ENCODE measurements around the gene ZC3HAV1L.
A peak's percentile ranks its signal among the peaks of the same experiment; 100 is the strongest.
"Not testable (repeated sequence)": the region's sequence is repeated elsewhere in the genome, so short reads cannot be mapped to it uniquely, and the experiment has no call there.

The ZC3HAV1L gene

GRCh38 chr7:139035586-139036353 lies at the start of gene ZC3HAV1L:
TSS of gene ZC3HAV1L (minus strand) at chr7:139036042. CDS start at chr7:139036017, 25 bp downstream.
- TF ChIP-seq POLR2AphosphoS5 (IDR thresholded peaks at IDR 0.05; ENCODE audit: borderline replicate concordance, low read depth, low read length) = peak; percentile 91
- no peak for TF ChIP-seq FOXP2 (optimal IDR thresholded peaks at IDR 0.05; ENCODE audit: control extremely low read depth, extremely low read length, insufficient read depth)
- H3K4me3 ChIP-seq = peak within 1 kb of the TSS; percentile 95
- H3K9ac ChIP-seq (ENCODE audit: insufficient read length) = peak within 1 kb of the TSS; percentile 91
- 0 out of 2 replicates have a peak within 1 kb of the TSS, but pooled peaks have one; percentile 19 for H3K27ac ChIP-seq
- H3K9me3 ChIP-seq (ENCODE audit: low read depth, low read length) = no peaks in the 10 kb centered on the region
- DNase-seq (ENCODE audit: low read depth, low spot score) = no peak
- peaks cover 36% of the 10 kb centered on the region for H3K36me3 ChIP-seq (ENCODE audit: insufficient read depth, low read length)

GRCh38 chr7:139084709-139085108 lies 48.9 kb upstream of the ZC3HAV1L start:
- Histone ChIP-seq H3K4me3 (no peak overlapping the region), H3K36me3 (ENCODE audit: insufficient read depth, low read length) (no peaks in the 10 kb centered on the region; the same call in 1 of the 2 replicates), H3K9ac (ENCODE audit: insufficient read length) (no peak overlapping the region), H3K9me3 (ENCODE audit: low read depth, low read length) (no peaks in the 10 kb centered on the region), H3K27ac (no peak overlapping the region)
- TF ChIP-seq FOXP2 (optimal IDR thresholded peaks at IDR 0.05; ENCODE audit: control extremely low read depth, extremely low read length, insufficient read depth) (no peak), EZH2 (IDR thresholded peaks at IDR 0.05) (no peak), POLR2AphosphoS5 (IDR thresholded peaks at IDR 0.05; ENCODE audit: borderline replicate concordance, low read depth, low read length) (no peak)
- no peak for DNase-seq (ENCODE audit: low read depth, low spot score)

GRCh38 chr7:139081584-139081983 lies 45.7 kb upstream of the ZC3HAV1L start:
- H3K36me3 ChIP-seq (ENCODE audit: insufficient read depth, low read length) = no peaks in the 10 kb centered on the region
- TF ChIP-seq FOXP2 (optimal IDR thresholded peaks at IDR 0.05; ENCODE audit: control extremely low read depth, extremely low read length, insufficient read depth) (no peak), EZH2 (IDR thresholded peaks at IDR 0.05) (no peak)
- H3K9ac ChIP-seq (ENCODE audit: insufficient read length) = no peak overlapping the region
- H3K4me3 ChIP-seq = no peak overlapping the region
- no peaks in the 10 kb centered on the region for H3K9me3 ChIP-seq (ENCODE audit: low read depth, low read length)
- H3K27ac ChIP-seq = no peak overlapping the region
- DNase-seq (ENCODE audit: low read depth, low spot score) = no peak

- H3K9me3 ChIP-seq (ENCODE audit: low read depth, low read length) = no peaks in the 10 kb centered on the region
- no peak for DNase-seq (ENCODE audit: low read depth, low spot score)
- no peaks in the 10 kb centered on the region for H3K36me3 ChIP-seq (ENCODE audit: insufficient read depth, low read length)
- TF ChIP-seq FOXP2 (optimal IDR thresholded peaks at IDR 0.05; ENCODE audit: control extremely low read depth, extremely low read length, insufficient read depth) = no peak
- no peak for TF ChIP-seq POLR2AphosphoS5 (IDR thresholded peaks at IDR 0.05; ENCODE audit: borderline replicate concordance, low read depth, low read length)
- no peak for TF ChIP-seq EZH2 (IDR thresholded peaks at IDR 0.05)
- H3K27ac ChIP-seq = no peak overlapping the region
- H3K4me3 ChIP-seq = no peak overlapping the region
- H3K9ac ChIP-seq (ENCODE audit: insufficient read length) = no peak overlapping the region
Measured at GRCh38 chr7:139080905-139081304, 45.1 kb upstream of the ZC3HAV1L start.

GRCh38 chr7:139079861-139080260 lies 44.0 kb upstream of the ZC3HAV1L start:
- no peaks in the 10 kb centered on the region for H3K9me3 ChIP-seq (ENCODE audit: low read depth, low read length)
- TF ChIP-seq FOXP2 (optimal IDR thresholded peaks at IDR 0.05; ENCODE audit: control extremely low read depth, extremely low read length, insufficient read depth) (no peak), EZH2 (IDR thresholded peaks at IDR 0.05) (no peak), POLR2AphosphoS5 (IDR thresholded peaks at IDR 0.05; ENCODE audit: borderline replicate concordance, low read depth, low read length) (no peak)
- H3K27ac ChIP-seq = no peak overlapping the region
- no peaks in the 10 kb centered on the region for H3K36me3 ChIP-seq (ENCODE audit: insufficient read depth, low read length)
- DNase-seq (ENCODE audit: low read depth, low spot score) = no peak
- H3K9ac ChIP-seq (ENCODE audit: insufficient read length) = no peak overlapping the region
- H3K4me3 ChIP-seq = no peak overlapping the region

- H3K36me3 ChIP-seq (ENCODE audit: insufficient read depth, low read length) = no peaks in the 10 kb centered on the region
- no peak for DNase-seq (ENCODE audit: low read depth, low spot score)
- H3K27ac ChIP-seq = no peak overlapping the region
- no peak overlapping the region for H3K4me3 ChIP-seq
- H3K9me3 ChIP-seq (ENCODE audit: low read depth, low read length) = no peaks in the 10 kb centered on the region
- TF ChIP-seq POLR2AphosphoS5 (IDR thresholded peaks at IDR 0.05; ENCODE audit: borderline replicate concordance, low read depth, low read length) (no peak), EZH2 (IDR thresholded peaks at IDR 0.05) (no peak), FOXP2 (optimal IDR thresholded peaks at IDR 0.05; ENCODE audit: control extremely low read depth, extremely low read length, insufficient read depth) (no peak)
- no peak overlapping the region for H3K9ac ChIP-seq (ENCODE audit: insufficient read length)
Measured at GRCh38 chr7:139078911-139079310, 43.1 kb upstream of the ZC3HAV1L start.

GRCh38 chr7:139078399-139078798 lies 42.6 kb upstream of the ZC3HAV1L start:
- no peaks in the 10 kb centered on the region for H3K9me3 ChIP-seq (ENCODE audit: low read depth, low read length)
- no peak overlapping the region for H3K4me3 ChIP-seq
- no peak overlapping the region for H3K9ac ChIP-seq (ENCODE audit: insufficient read length)
- DNase-seq (ENCODE audit: low read depth, low spot score) = no peak
- no peaks in the 10 kb centered on the region for H3K36me3 ChIP-seq (ENCODE audit: insufficient read depth, low read length)
- no peak overlapping the region for H3K27ac ChIP-seq
- TF ChIP-seq FOXP2 (optimal IDR thresholded peaks at IDR 0.05; ENCODE audit: control extremely low read depth, extremely low read length, insufficient read depth) (no peak), POLR2AphosphoS5 (IDR thresholded peaks at IDR 0.05; ENCODE audit: borderline replicate concordance, low read depth, low read length) (no peak), EZH2 (IDR thresholded peaks at IDR 0.05) (no peak)

GRCh38 chr7:139077706-139078105 lies 41.9 kb upstream of the ZC3HAV1L start:
- not testable (repeated sequence) for DNase-seq (ENCODE audit: low read depth, low spot score); H3K27ac ChIP-seq; H3K9me3 ChIP-seq (ENCODE audit: low read depth, low read length); H3K4me3 ChIP-seq; H3K9ac ChIP-seq (ENCODE audit: insufficient read length); H3K36me3 ChIP-seq (ENCODE audit: insufficient read depth, low read length)

All from SK-N-MC (cell line).